Measurements from ENCODE around the gene ERBB2. TPM values are rescaled to one million over a fixed set of nuclear protein-coding genes. Genes with fewer than 3 reads are reported as not detected.

The ERBB2 gene
- total RNA-seq, 1 experiment from 2014 or later, result 4,830 TPM

- no TSS peak for BruUV-seq (replicated peaks)
- intact Hi-C loops (cut with micrococcal nuclease; ENCODE audit: unreplicated experiment), result no loop called here
- CTCF ChIA-PET, result interaction anchor here (0.7 to 161.2 kb wide), 25 partner anchors 15 to 971 kb away, joined by 3 to 42089 read pairs (median 5); partner anchors contain the start of genes ERBB2, GRB7, GSDMA and GSDMB
- TF ChIP-seq, protein P1, sequence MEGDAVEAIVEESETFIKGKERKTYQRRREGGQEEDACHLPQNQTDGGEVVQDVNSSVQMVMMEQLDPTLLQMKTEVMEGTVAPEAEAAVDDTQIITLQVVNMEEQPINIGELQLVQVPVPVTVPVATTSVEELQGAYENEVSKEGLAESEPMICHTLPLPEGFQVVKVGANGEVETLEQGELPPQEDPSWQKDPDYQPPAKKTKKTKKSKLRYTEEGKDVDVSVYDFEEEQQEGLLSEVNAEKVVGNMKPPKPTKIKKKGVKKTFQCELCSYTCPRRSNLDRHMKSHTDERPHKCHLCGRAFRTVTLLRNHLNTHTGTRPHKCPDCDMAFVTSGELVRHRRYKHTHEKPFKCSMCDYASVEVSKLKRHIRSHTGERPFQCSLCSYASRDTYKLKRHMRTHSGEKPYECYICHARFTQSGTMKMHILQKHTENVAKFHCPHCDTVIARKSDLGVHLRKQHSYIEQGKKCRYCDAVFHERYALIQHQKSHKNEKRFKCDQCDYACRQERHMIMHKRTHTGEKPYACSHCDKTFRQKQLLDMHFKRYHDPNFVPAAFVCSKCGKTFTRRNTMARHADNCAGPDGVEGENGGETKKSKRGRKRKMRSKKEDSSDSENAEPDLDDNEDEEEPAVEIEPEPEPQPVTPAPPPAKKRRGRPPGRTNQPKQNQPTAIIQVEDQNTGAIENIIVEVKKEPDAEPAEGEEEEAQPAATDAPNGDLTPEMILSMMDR (IDR thresholded peaks at IDR 0.05; ENCODE audit: unreplicated experiment), result no peak
- H3K4me1 Mint-ChIP-seq (ENCODE audit: low read depth, unreplicated experiment), result peaks cover 34% of the 10 kb centered on the region
- no peaks in the 10 kb centered on the region for H3K27me3 Mint-ChIP-seq (ENCODE audit: unreplicated experiment)
- peak overlapping the region; percentile 77 for H3K4me3 Mint-ChIP-seq (ENCODE audit: low read depth, unreplicated experiment)
- peaks cover 100% of the 10 kb centered on the region for H3K36me3 Mint-ChIP-seq (ENCODE audit: insufficient read depth, unreplicated experiment)
- peak; percentile 76 for DNase-seq
- no peaks in the 10 kb centered on the region for H3K9me3 Mint-ChIP-seq (ENCODE audit: low read depth, unreplicated experiment)
- peak overlapping the region; percentile 21 for H3K27ac Mint-ChIP-seq (ENCODE audit: unreplicated experiment)
Observed at GRCh38 chr17:39742126-39742855, 42.4 kb downstream of the ERBB2 start.

DNA sequence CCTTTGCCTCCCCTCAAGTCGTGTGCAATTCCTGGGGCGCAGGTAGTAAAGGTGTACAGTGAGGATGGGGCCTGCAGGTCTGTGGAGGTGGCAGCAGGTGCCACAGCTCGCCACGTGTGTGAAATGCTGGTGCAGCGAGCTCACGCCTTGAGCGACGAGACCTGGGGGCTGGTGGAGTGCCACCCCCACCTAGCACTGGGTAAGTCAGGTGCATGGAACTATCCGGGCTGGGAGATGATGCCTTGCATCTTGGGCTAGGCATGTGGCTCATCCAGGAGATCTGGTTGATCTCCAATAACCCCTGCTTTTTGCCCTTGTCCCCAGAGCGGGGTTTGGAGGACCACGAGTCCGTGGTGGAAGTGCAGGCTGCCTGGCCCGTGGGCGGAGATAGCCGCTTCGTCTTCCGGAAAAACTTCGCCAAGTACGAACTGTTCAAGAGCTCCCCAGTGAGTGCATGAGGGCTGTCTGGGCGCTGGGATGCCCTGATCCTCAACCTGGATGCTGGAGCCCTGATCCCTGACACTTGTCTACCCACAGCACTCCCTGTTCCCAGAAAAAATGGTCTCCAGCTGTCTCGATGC lies 43.1 kb downstream of the ERBB2 start:
- intact Hi-C loops (cut with micrococcal nuclease; ENCODE audit: unreplicated experiment), result no loop called here
- Mint-ChIP-seq H3K36me3 (ENCODE audit: insufficient read depth, unreplicated experiment) (peaks cover 100% of the 10 kb centered on the region), H3K27ac (ENCODE audit: unreplicated experiment) (peak overlapping the region; percentile 21), H3K4me1 (ENCODE audit: low read depth, unreplicated experiment) (peaks cover 34% of the 10 kb centered on the region), H3K27me3 (ENCODE audit: unreplicated experiment) (no peaks in the 10 kb centered on the region), H3K4me3 (ENCODE audit: low read depth, unreplicated experiment) (peak overlapping the region; percentile 77), H3K9me3 (ENCODE audit: low read depth, unreplicated experiment) (no peaks in the 10 kb centered on the region)
- TF ChIP-seq, protein P1 (IDR thresholded peaks at IDR 0.05; ENCODE audit: unreplicated experiment), result no peak
- no TSS peak for BruUV-seq (replicated peaks)
- DNase-seq, result peak; percentile 75
- CTCF ChIA-PET, result interaction anchor here (0.7 to 161.2 kb wide), 26 partner anchors 16 to 259 kb away, joined by 3 to 42089 read pairs (median 5); partner anchors contain the start of genes ERBB2, GRB7, GSDMA and GSDMB

GRCh38 chr17:39744075-39744835 lies 44.4 kb downstream of the ERBB2 start:
- TF ChIP-seq, protein P1 (IDR thresholded peaks at IDR 0.05; ENCODE audit: unreplicated experiment), result no peak
- Mint-ChIP-seq H3K36me3 (ENCODE audit: insufficient read depth, unreplicated experiment) (peaks cover 100% of the 10 kb centered on the region), H3K27me3 (ENCODE audit: unreplicated experiment) (no peaks in the 10 kb centered on the region), H3K4me1 (ENCODE audit: low read depth, unreplicated experiment) (peaks cover 34% of the 10 kb centered on the region), H3K4me3 (ENCODE audit: low read depth, unreplicated experiment) (no peak overlapping the region), H3K9me3 (ENCODE audit: low read depth, unreplicated experiment) (no peaks in the 10 kb centered on the region), H3K27ac (ENCODE audit: unreplicated experiment) (peak overlapping the region; percentile 9)
- CTCF ChIA-PET, result interaction anchor here (0.6 to 161.2 kb wide), 31 partner anchors 17 to 268 kb away, joined by 3 to 42089 read pairs (median 5); partner anchors contain the start of genes ERBB2, GRB7, LRRC3C and MIEN1
- no TSS peak for BruUV-seq (replicated peaks)
- intact Hi-C loops (cut with micrococcal nuclease; ENCODE audit: unreplicated experiment), result no loop called here
- DNase-seq, result peak; percentile 72

DNA sequence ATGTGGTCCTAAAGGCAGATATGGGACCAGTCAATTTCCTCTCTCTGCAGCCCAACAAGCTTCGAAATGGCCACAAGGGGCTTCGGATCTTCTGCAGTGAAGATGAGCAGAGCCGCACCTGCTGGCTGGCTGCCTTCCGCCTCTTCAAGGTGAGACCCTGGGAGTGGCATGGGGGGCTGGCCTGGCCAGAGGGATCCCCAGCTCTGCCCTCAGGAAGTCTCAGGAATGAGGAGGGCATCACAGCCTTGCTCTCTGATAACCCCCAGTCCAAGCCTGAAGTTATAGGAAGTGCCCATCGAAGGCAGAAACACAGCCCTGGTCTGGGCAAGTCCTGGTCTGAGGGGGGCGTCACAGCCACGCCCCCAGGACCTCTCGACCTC lies 45.0 kb downstream of the ERBB2 start:
- Mint-ChIP-seq H3K36me3 (ENCODE audit: insufficient read depth, unreplicated experiment) (peaks cover 100% of the 10 kb centered on the region), H3K27me3 (ENCODE audit: unreplicated experiment) (no peaks in the 10 kb centered on the region), H3K4me3 (ENCODE audit: low read depth, unreplicated experiment) (no peak overlapping the region), H3K4me1 (ENCODE audit: low read depth, unreplicated experiment) (peaks cover 32% of the 10 kb centered on the region), H3K27ac (ENCODE audit: unreplicated experiment) (no peak overlapping the region), H3K9me3 (ENCODE audit: low read depth, unreplicated experiment) (no peaks in the 10 kb centered on the region)
- intact Hi-C loops (cut with micrococcal nuclease; ENCODE audit: unreplicated experiment), result no loop called here
- TF ChIP-seq, protein P1 (IDR thresholded peaks at IDR 0.05; ENCODE audit: unreplicated experiment), result no peak
- DNase-seq, result no peak
- BruUV-seq (replicated peaks), result no TSS peak
- CTCF ChIA-PET, result interaction anchor here (0.6 to 161.2 kb wide), 22 partner anchors 17 to 260 kb away, joined by 3 to 42089 read pairs (median 6); partner anchors contain the start of genes ERBB2, GRB7, LRRC3C and MIEN1

Data from Calu3 (cell line).